PFSK-1 (cell line): ENCODE measurements around the gene ARMCX4.

Experiments
- FOXP2 ChIP-seq: optimal IDR thresholded peaks from 2 replicates; pipeline ENCODE3; 2011; ENCODE audit warnings: borderline replicate concordance, control low read depth, inconsistent platforms; ENCODE audit not compliant: insufficient read depth; ENCODE audit errors: extremely low read length, extremely low read depth
- POLR2AphosphoS5 ChIP-seq: IDR thresholded peaks from 2 replicates; pipeline ENCODE4 v1.6.1; 2012; ENCODE audit warnings: low read depth, mild to moderate bottlenecking, control low read depth, low read length, moderate library complexity
- REST ChIP-seq, 2 experiments: IDR thresholded peaks; 2 replicates each; pipeline versions ENCODE4 v1.6.1 to v1.8.0; 2011 to 2012; ENCODE audit warnings: low read depth in 2 of 2, low read length in 2 of 2, control low read depth in 1 of 2, inconsistent platforms in 1 of 2, mild to moderate bottlenecking in 1 of 2, moderate library complexity in 1 of 2; ENCODE audit not compliant: insufficient read depth in 1 of 2
- SIN3A ChIP-seq: IDR thresholded peaks from 2 replicates; pipeline ENCODE4 v1.6.1; 2012; ENCODE audit warnings: mild to moderate bottlenecking, low read length, moderate library complexity, borderline replicate concordance; ENCODE audit not compliant: insufficient read depth
- TAF1 ChIP-seq: IDR thresholded peaks from 2 replicates; pipeline ENCODE4 v1.6.1; 2012; ENCODE audit warnings: low read length, control low read depth, borderline replicate concordance; ENCODE audit not compliant: insufficient read depth

ARMCX4 gene

GRCh38 chrX:101507986-101508385 is 22.7 kb downstream of the ARMCX4 start:
- TF ChIP-seq FOXP2 (no peak), POLR2AphosphoS5 (no peak), REST (IDR thresholded peaks at IDR 0.05; ENCODE audit: insufficient read depth in 1 of 2, low read depth in 2 of 2, low read length in 2 of 2) (no peak), TAF1 (no peak), SIN3A (no peak)

- TF ChIP-seq REST (IDR thresholded peaks at IDR 0.05; ENCODE audit: insufficient read depth in 1 of 2, low read depth in 2 of 2, low read length in 2 of 2) = no peak
- no peak for TF ChIP-seq FOXP2
- TF ChIP-seq POLR2AphosphoS5 = no peak
- TF ChIP-seq SIN3A = no peak
- no peak for TF ChIP-seq TAF1
These were observed 45.7 kb downstream of the ARMCX4 start for GRCh38 chrX:101530944-101531343.
